ENCODE measurements around the gene ZFP1.
A peak's percentile ranks its signal among the peaks of the same experiment; 100 is the strongest.

The ZFP1 gene

DNA sequence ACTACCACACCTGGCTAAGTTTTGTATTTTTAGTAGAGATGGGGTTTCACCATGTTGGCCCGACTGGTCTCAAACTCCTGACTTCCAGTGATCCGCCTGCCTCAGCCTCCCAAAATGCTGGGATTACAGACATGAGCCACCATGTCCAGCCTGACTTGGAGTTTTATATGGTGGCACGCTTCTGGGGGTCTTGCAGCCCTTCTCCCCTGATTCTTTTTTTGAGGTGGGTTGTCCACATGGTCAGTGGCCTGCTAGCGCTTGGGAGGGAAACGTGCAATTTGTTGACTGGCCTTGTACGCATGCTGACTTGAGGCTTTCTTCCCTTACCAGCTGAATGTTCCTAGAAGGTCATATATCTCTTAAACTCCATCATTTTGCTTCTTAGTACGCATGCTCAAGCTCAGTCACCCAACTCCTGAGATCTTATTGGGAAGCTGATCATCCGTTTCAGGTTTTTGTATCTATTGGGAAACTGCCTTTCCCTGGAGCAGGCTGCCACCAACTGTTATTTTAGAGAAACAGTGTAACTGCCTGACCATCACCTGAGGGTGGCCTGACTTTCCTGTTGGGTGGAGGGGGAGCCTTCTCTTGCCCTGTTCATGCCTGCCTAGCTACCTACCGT, 18.1 kb upstream of the ZFP1 start:
- TF ChIP-seq, protein P1, sequence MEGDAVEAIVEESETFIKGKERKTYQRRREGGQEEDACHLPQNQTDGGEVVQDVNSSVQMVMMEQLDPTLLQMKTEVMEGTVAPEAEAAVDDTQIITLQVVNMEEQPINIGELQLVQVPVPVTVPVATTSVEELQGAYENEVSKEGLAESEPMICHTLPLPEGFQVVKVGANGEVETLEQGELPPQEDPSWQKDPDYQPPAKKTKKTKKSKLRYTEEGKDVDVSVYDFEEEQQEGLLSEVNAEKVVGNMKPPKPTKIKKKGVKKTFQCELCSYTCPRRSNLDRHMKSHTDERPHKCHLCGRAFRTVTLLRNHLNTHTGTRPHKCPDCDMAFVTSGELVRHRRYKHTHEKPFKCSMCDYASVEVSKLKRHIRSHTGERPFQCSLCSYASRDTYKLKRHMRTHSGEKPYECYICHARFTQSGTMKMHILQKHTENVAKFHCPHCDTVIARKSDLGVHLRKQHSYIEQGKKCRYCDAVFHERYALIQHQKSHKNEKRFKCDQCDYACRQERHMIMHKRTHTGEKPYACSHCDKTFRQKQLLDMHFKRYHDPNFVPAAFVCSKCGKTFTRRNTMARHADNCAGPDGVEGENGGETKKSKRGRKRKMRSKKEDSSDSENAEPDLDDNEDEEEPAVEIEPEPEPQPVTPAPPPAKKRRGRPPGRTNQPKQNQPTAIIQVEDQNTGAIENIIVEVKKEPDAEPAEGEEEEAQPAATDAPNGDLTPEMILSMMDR (conservative IDR thresholded peaks at IDR 0.05; ENCODE audit: low read depth, low read length): no peak
- H3K4me1 ChIP-seq (ENCODE audit: low read depth, poor library complexity, severe bottlenecking): peaks cover 10% of the 10 kb centered on the region
- H3K27ac ChIP-seq: no peak overlapping the region
- H4K20me1 ChIP-seq (ENCODE audit: insufficient read depth): no peaks in the 10 kb centered on the region
- H3K27me3 ChIP-seq (ENCODE audit: insufficient read depth, low read depth): no peaks in the 10 kb centered on the region
- no peak overlapping the region for H3K9ac ChIP-seq
- H3K79me2 ChIP-seq (ENCODE audit: insufficient read depth, low read depth): no peaks in the 10 kb centered on the region
- no peak overlapping the region for H3K4me3 ChIP-seq (IDR thresholded peaks at IDR 0.05; ENCODE audit: insufficient read depth, low read depth, low read length)
- H3K36me3 ChIP-seq (ENCODE audit: insufficient read depth): no peaks in the 10 kb centered on the region
- 0 out of 2 replicates have a peak overlapping the region, but pooled peaks have one; percentile 11 for H3K4me2 ChIP-seq
- H2AFZ ChIP-seq (ENCODE audit: low read depth): no peak overlapping the region

DNA sequence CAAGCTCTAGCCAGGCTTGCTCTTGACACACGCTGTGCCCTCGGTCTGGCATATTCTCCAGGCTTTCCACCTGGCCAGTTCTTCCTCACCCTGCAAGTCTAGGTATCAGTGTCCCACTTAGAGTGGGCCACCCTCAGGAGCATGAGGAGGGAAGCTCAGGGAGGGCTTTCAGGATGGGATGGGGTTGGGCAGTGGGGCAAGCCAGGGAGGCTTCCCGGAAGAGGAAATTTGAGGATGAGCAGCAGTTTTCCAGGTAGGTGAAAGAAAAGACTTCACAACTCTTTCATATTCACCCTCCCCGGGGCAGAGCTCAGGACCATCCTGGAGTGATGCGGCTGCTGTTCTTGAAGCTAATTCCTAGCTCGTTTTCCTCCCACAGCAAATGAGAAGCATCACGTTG, 17.2 kb upstream of the ZFP1 start:
- Histone ChIP-seq H4K20me1 (ENCODE audit: insufficient read depth) (no peaks in the 10 kb centered on the region), H3K79me2 (ENCODE audit: insufficient read depth, low read depth) (no peaks in the 10 kb centered on the region), H3K27me3 (ENCODE audit: insufficient read depth, low read depth) (no peaks in the 10 kb centered on the region), H3K27ac (no peak overlapping the region), H3K4me1 (ENCODE audit: low read depth, poor library complexity, severe bottlenecking) (peaks cover 10% of the 10 kb centered on the region), H3K4me3 (IDR thresholded peaks at IDR 0.05; ENCODE audit: insufficient read depth, low read depth, low read length) (no peak overlapping the region), H2AFZ (ENCODE audit: low read depth) (no peak overlapping the region), H3K36me3 (ENCODE audit: insufficient read depth) (no peaks in the 10 kb centered on the region), H3K4me2 (no peak overlapping the region), H3K9ac (no peak overlapping the region)
- TF ChIP-seq, protein P1 (conservative IDR thresholded peaks at IDR 0.05; ENCODE audit: low read depth, low read length): no peak

DNA sequence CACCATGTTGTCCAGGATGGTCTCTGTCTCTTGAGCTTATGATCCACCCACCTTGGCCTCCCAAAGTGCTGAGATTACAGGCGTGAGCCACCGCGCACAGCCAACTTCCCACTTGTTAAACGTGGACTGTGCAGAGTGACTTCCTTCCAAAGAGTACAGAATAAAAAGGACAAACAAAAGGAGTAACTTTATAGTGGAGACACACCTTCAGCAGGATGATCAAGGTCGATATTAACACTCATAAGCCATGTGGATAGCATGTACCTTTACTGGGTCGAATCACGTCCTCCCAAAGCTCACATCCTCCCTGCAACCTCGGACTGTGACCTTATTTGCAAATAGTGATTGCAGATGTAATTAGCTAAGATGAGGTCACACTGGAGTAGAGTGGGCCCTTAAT, 10.1 kb upstream of the ZFP1 start:
- Histone ChIP-seq H2AFZ (ENCODE audit: low read depth) (no peak overlapping the region), H3K4me1 (ENCODE audit: low read depth, poor library complexity, severe bottlenecking) (no peaks in the 10 kb centered on the region), H3K27ac (no peak overlapping the region), H4K20me1 (ENCODE audit: insufficient read depth) (no peaks in the 10 kb centered on the region), H3K27me3 (ENCODE audit: insufficient read depth, low read depth) (no peaks in the 10 kb centered on the region), H3K4me2 (no peak overlapping the region), H3K79me2 (ENCODE audit: insufficient read depth, low read depth) (no peaks in the 10 kb centered on the region), H3K9ac (no peak overlapping the region), H3K4me3 (IDR thresholded peaks at IDR 0.05; ENCODE audit: insufficient read depth, low read depth, low read length) (no peak overlapping the region), H3K36me3 (ENCODE audit: insufficient read depth) (no peaks in the 10 kb centered on the region)
- TF ChIP-seq, protein P1 (conservative IDR thresholded peaks at IDR 0.05; ENCODE audit: low read depth, low read length): no peak

DNA sequence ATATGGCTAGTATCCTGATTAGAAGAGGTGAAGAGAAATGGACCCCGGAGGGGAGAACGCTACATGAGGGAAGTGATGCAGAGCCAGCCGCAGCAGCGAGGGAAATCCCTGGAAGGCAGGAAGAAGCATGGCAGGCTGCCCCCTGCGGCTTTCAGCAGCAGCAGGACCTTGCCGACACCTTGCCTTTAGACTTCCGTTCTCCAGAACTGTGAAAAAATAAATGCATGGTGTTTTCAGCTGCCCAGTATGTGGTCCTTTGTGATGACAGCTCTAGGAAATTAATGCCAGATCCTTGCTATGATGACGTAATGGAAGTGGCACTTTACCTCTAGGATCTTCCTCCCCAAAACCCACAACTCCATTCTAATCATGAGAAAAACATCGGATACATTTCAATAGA, 9.7 kb upstream of the ZFP1 start:
- Histone ChIP-seq H3K27me3 (ENCODE audit: insufficient read depth, low read depth) (no peaks in the 10 kb centered on the region), H4K20me1 (ENCODE audit: insufficient read depth) (no peaks in the 10 kb centered on the region), H3K79me2 (ENCODE audit: insufficient read depth, low read depth) (no peaks in the 10 kb centered on the region), H3K4me3 (IDR thresholded peaks at IDR 0.05; ENCODE audit: insufficient read depth, low read depth, low read length) (no peak overlapping the region), H3K36me3 (ENCODE audit: insufficient read depth) (no peaks in the 10 kb centered on the region), H3K4me2 (no peak overlapping the region), H2AFZ (ENCODE audit: low read depth) (no peak overlapping the region), H3K27ac (no peak overlapping the region), H3K9ac (no peak overlapping the region), H3K4me1 (ENCODE audit: low read depth, poor library complexity, severe bottlenecking) (no peaks in the 10 kb centered on the region)
- TF ChIP-seq, protein P1 (conservative IDR thresholded peaks at IDR 0.05; ENCODE audit: low read depth, low read length): no peak

All from KMS-11 (cell line).